GM18951 (cell line): Measurements from ENCODE around the gene ZNF83.
"Not testable (repeated sequence)": the region's sequence is repeated elsewhere in the genome, so short reads cannot be mapped to it uniquely, and the experiment has no call there.

ENCODE experiments used
- POLR2A ChIP-seq: IDR thresholded peaks from 4 replicates; pipeline ENCODE4 v1.6.1; 2011; ENCODE audit warnings: mild to moderate bottlenecking; ENCODE audit not compliant: insufficient read length, insufficient read depth; ENCODE audit errors: extremely low read depth
- in situ Hi-C: fragments of 300-500 bp; cut with MboI; formaldehyde crosslinking; loops from one replicate; pipeline ENCODE4 v1.12.0; 2022; ENCODE audit warnings: low sequenced_read_pairs, mixed read lengths, inconsistent platforms; ENCODE audit not compliant: unreplicated experiment

The ZNF83 gene

GRCh38 chr19:52660981-52661380 is 22.8 kb upstream of the ZNF83 start:
- in situ Hi-C loops = no loop called here
- TF ChIP-seq POLR2A = no peak

DNA sequence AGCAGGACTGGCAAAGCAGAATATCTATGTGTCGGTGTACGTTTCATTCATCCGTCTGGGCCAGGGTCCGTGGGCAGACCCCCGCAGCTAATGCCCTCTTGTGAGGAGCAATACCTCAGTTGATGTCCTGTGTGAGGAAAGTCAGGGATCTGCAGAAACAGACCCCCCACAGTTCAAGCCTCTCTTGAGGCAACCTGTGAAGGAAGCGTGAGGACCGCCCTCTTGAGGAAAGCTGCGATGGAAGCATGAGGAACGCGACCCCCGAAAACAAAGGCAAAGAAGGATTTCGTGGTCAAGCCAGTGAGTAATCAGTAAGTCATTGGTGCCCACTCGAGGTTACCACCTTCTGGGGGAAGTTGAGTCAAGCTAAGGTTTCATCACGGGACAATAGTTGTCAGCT is 20.9 kb upstream of the ZNF83 start:
- TF ChIP-seq POLR2A = no peak
- in situ Hi-C loops = no loop called here

DNA sequence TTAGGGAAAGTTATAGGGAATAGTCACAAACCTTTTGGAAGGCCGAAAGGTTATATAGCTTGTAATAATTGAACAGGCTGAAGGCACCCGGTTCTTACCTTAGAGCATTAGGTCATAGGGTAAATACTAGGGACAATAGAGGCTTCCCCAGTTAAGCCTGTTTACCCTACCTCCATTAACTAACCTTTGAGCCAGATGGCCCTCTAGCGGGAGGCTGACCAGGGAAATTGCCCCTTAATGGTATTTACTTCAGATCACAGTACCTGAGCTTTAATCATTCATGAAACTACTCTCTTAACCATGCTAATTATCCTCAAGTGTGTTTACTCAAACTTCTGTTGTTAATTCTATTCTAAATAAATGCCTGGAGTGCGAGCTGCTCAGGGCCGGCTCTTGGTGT is 20.4 kb upstream of the ZNF83 start:
- no peak for TF ChIP-seq POLR2A
- in situ Hi-C loops = no loop called here

DNA sequence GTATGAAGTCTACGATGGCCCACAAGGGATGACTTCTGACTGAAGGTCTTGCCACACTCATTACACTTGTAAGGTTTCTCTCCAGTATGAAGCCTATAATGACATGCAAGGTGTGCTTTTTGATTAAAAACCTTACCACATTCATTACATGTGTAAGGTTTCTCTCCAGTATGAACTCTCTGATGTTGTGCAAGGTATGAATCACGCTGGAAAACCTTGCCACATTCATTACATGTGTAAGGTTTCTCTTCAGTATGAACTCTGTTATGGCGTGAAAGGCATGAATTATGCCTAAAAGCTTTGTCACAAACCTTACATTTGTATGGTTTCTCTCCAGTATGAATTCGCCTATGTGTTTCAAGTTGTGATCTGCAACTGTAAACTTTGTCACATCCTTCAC is 15.0 kb upstream of the ZNF83 start:
- in situ Hi-C loops = no loop called here

GRCh38 chr19:52651956-52652355 is 13.8 kb upstream of the ZNF83 start:
- in situ Hi-C loops = no loop called here
- no peak for TF ChIP-seq POLR2A

More for the DNA sequence above, 15.0 kb upstream of the ZNF83 start:
- TF ChIP-seq POLR2A = no peak

DNA sequence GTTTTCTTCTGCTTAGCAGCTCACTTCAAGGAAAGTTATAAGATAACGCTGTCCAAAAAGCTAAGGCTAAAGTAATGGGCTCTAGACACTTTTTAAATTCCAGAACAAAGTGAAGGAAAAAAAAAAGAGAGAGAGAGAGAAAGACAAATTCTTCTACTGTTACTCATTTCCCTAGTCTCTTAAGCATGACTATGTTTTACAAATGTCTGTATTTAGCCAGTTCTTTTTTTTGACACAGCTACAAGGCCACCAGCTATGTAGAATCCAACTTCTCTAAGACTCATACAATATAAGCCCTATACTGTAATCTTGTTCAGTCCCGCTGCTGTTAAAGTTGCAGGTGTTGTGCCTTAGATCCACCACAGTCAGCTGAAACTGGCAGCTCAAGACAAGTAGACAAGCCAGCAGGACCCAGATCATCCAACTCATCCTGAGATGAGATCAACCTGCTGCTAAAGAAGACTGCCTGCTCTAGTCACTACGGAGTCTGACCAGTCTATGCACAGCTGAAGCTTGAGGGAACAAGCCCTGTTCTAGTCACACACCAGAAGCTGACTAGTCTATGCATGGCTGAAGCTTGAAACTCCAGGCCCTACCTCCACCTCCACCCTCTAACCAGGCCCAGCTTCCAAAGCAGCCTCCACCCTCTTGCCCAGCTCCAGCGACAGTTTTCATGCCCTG is 10.3 kb upstream of the ZNF83 start:
- no peak for TF ChIP-seq POLR2A
- in situ Hi-C loops = no loop called here

- TF ChIP-seq POLR2A = no peak
- in situ Hi-C loops = no loop called here
Measured at GRCh38 chr19:52646571-52647217, 8.5 kb upstream of the ZNF83 start.

- no peak for TF ChIP-seq POLR2A
Measured at GRCh38 chr19:52640916-52641315, 2.8 kb upstream of the ZNF83 start.

GRCh38 chr19:52639996-52640395 is 1.8 kb upstream of the ZNF83 start:
- TF ChIP-seq POLR2A = no peak
- in situ Hi-C loops = no loop called here

More at GRCh38 chr19:52640916-52641315, 2.8 kb upstream of the ZNF83 start:
- in situ Hi-C loops = no loop called here

- in situ Hi-C loops = no loop called here
- TF ChIP-seq POLR2A = no peak
Measured at GRCh38 chr19:52638601-52639000, 446 bp upstream of the ZNF83 start.

DNA sequence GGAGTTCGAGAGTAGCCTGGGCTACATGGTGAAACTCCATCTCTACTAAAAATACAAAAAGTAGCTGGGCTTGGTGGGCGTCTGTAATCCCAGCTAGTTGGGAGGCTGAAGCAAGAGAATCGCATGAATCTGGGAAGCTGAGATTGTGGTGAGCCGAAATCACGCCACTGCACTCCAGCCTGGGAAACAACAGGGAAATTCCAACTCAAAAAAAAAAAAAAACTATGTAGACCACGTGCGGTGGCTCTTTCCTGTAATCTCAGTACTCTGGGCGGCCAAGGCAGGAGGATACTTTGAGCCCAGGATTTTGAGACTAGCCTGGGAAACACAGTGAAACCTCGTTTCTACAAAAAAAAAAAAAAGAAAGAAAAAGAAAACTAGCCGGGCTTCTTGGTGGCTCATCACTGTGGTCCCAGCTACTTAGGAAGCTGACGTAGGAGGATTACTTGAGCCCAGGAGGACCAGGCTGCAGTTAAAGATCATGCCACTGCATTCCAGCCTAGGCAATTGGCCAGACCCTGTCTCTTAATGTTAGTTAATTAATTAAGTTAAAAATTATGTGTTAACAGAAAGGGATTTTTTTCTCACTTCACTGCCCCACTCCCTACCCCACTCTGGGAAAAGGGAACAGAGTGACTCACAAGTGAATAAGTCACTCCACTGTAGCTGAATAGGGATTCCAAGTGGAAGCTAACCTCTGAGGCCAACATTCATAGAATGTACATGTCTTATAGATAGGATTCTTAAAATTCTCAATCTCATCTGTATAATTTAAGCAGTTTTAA is 2.2 kb downstream of the ZNF83 start:
- in situ Hi-C loops = no loop called here

DNA sequence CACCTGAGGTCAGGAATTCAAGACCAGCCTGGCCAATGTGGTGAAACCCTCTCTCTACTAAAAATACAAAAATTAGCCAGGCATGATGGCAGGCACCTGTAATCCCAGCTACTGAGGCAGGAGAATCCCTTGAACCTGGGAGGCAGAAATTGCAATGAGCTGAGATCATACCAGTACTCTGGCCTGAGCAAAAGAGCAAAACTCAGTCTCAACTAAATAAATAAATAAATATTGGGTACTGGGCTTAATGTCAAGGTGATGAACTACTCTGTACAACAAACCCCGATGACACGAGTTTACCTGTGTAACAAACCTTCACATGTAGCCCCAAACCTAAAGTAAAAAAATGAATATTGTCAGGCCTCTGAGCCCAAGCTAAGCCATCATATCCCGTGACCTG is 10.7 kb downstream of the ZNF83 start:
- in situ Hi-C loops = not testable (repeated sequence)

More for the DNA sequence above, 2.2 kb downstream of the ZNF83 start:
- no peak for TF ChIP-seq POLR2A

DNA sequence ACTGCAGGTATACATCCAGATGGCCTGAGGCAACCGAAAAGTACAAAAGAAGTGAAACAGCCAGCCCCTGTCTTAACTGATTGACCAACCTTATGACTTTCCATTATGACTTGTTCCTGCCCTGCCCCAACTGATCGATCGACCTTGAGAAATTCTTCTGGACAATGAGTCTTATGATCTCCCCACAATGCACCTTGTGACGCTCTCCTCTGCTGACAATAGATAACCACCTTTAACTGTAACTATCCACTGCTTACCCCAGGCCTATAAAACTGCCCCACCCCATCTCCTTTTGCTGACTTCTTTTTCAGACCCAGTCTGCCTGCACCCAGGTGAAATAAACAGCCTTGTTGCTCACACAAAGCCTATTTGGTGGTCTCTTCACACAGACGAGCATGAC is 11.2 kb downstream of the ZNF83 start:
- no peak for TF ChIP-seq POLR2A
- in situ Hi-C loops = no loop called here

DNA sequence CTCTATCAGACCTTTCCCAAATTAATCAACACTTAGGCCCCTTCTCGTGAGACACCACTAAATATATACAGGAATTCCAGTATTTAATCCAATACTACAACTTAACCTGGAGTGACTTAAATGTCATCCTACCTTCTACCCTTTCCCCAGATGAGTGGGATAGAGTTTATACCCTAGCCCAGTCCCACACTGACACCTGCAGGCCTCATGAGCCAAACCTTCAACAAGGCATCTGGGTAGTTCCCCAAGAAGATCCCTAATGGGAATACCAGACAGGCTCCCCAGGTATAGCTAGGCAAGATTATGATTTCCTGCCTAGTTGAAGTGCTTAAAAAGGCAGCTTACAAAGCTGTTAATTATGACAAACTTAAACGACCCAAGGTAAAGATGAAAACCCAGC is 15.9 kb downstream of the ZNF83 start:
- in situ Hi-C loops = no loop called here

GRCh38 chr19:52621376-52621775 is 16.8 kb downstream of the ZNF83 start:
- TF ChIP-seq POLR2A = no peak
- in situ Hi-C loops = no loop called here

More for the DNA sequence above, 15.9 kb downstream of the ZNF83 start:
- TF ChIP-seq POLR2A = no peak
